Activated CD4-positive, alpha-beta T cell treated with anti-CD3 and anti-CD28 coated beads, Interleukin-2, amount 10 ng/mL, durations not matched to agents 24 days and 14 days (primary cell): ENCODE results near the gene TANGO2. TPM values are rescaled to one million over a fixed set of nuclear protein-coding genes. Genes with fewer than 3 reads are reported as not detected.
A peak's percentile ranks its signal among the peaks of the same experiment; 100 is the strongest.

ENCODE experiments used
- DNase-seq: peaks from one replicate; pipeline ENCODE4 v3.0.0; 2022
- H3K27ac Mint-ChIP-seq: one replicate; pipeline ENCODE4 v1.8.0; 2022; ENCODE audit warnings: mild to moderate bottlenecking, mixed read lengths
- H3K27me3 Mint-ChIP-seq: one replicate; pipeline ENCODE4 v1.8.0; 2022; ENCODE audit warnings: mixed read lengths
- H3K36me3 Mint-ChIP-seq: one replicate; pipeline ENCODE4 v1.8.0; 2022; ENCODE audit warnings: low read depth, mild to moderate bottlenecking, mixed read lengths
- H3K4me1 Mint-ChIP-seq: one replicate; pipeline ENCODE4 v1.8.0; 2021; ENCODE audit warnings: mixed read lengths
- H3K4me3 Mint-ChIP-seq: one replicate; pipeline ENCODE4 v1.8.0; 2022; ENCODE audit warnings: mild to moderate bottlenecking, moderate library complexity, mixed read lengths
- H3K9me3 Mint-ChIP-seq: one replicate; pipeline ENCODE4 v1.8.0; 2021; ENCODE audit warnings: mixed read lengths
- intact Hi-C: fragments of 100-400 bp; cut with micrococcal nuclease; formaldehyde crosslinking; loops from one replicate; pipeline ENCODE4 v1.15.1; 2023
- total RNA-seq: library from RNA; stranded (reverse); gene quantifications from 2 replicates; pipeline ENCODE4 v1.2.3, GENCODE V29; 2022

TANGO2 gene
- total RNA-seq, 1 donor from 2014 or later = 31.5 TPM

GRCh38 chr22:20019661-20020532 lies 1.0 kb upstream of the TANGO2 start:
- H3K4me3 Mint-ChIP-seq = peak overlapping the region; percentile 94
- no peaks in the 10 kb centered on the region for H3K9me3 Mint-ChIP-seq
- intact Hi-C loops = loop anchor here (2.0 to 5.0 kb wide), 3 partner anchors 61 to 112 kb away; partner anchors contain the start of genes DGCR8, RANBP1, TRMT2A and ZDHHC8
- H3K4me1 Mint-ChIP-seq = peaks cover 26% of the 10 kb centered on the region
- peaks cover 20% of the 10 kb centered on the region for H3K27me3 Mint-ChIP-seq
- H3K36me3 Mint-ChIP-seq = peaks cover 6% of the 10 kb centered on the region
- peak; percentile 64 for DNase-seq
- H3K27ac Mint-ChIP-seq = peak overlapping the region; percentile 88

GRCh38 chr22:20021196-20022181 lies 579 bp downstream of the TANGO2 start:
- Mint-ChIP-seq H3K4me3 (peak overlapping the region; percentile 94), H3K27me3 (peaks cover 12% of the 10 kb centered on the region), H3K36me3 (peaks cover 9% of the 10 kb centered on the region), H3K4me1 (peaks cover 31% of the 10 kb centered on the region), H3K9me3 (no peaks in the 10 kb centered on the region), H3K27ac (peak overlapping the region; percentile 85)
- intact Hi-C loops = loop anchor here (2.0 to 5.0 kb wide), 3 partner anchors 59 to 111 kb away; partner anchors contain the start of genes DGCR8, RANBP1, TRMT2A and ZDHHC8
- DNase-seq = no peak

GRCh38 chr22:20022231-20022977 lies 1.5 kb downstream of the TANGO2 start:
- Mint-ChIP-seq H3K4me3 (peak overlapping the region; percentile 94), H3K27ac (peak overlapping the region; percentile 85), H3K36me3 (peaks cover 9% of the 10 kb centered on the region), H3K27me3 (peaks cover 11% of the 10 kb centered on the region), H3K4me1 (peaks cover 28% of the 10 kb centered on the region), H3K9me3 (no peaks in the 10 kb centered on the region)
- DNase-seq = no peak
- intact Hi-C loops = loop anchor here (5.0 kb wide), 2 partner anchors 95 to 110 kb away; partner anchors contain the start of genes RANBP1, TRMT2A and ZDHHC8

GRCh38 chr22:20022978-20023613 lies 2.2 kb downstream of the TANGO2 start:
- Mint-ChIP-seq H3K4me1 (peaks cover 26% of the 10 kb centered on the region), H3K4me3 (peak overlapping the region; percentile 18), H3K27me3 (peaks cover 4% of the 10 kb centered on the region), H3K9me3 (no peaks in the 10 kb centered on the region), H3K36me3 (peaks cover 9% of the 10 kb centered on the region), H3K27ac (peak overlapping the region; percentile 7)
- intact Hi-C loops = loop anchor here (5.0 kb wide), 2 partner anchors 94 to 109 kb away; partner anchors contain the start of genes RANBP1, TRMT2A and ZDHHC8
- no peak for DNase-seq

GRCh38 chr22:20024225-20024624 lies 3.3 kb downstream of the TANGO2 start:
- peaks cover 9% of the 10 kb centered on the region for H3K36me3 Mint-ChIP-seq
- intact Hi-C loops = loop anchor here (5.0 kb wide), 2 partner anchors 93 to 108 kb away; partner anchors contain the start of genes RANBP1, TRMT2A and ZDHHC8
- H3K9me3 Mint-ChIP-seq = no peaks in the 10 kb centered on the region
- no peak for DNase-seq
- peaks cover under 1% of the 10 kb centered on the region for H3K27me3 Mint-ChIP-seq
- H3K27ac Mint-ChIP-seq = no peak overlapping the region
- peaks cover 25% of the 10 kb centered on the region for H3K4me1 Mint-ChIP-seq
- no peak overlapping the region for H3K4me3 Mint-ChIP-seq

GRCh38 chr22:20024650-20025397 lies 3.9 kb downstream of the TANGO2 start:
- peaks cover 9% of the 10 kb centered on the region for H3K36me3 Mint-ChIP-seq
- intact Hi-C loops = loop anchor here (5.0 kb wide), 2 partner anchors 92 to 107 kb away; partner anchors contain the start of genes RANBP1, TRMT2A and ZDHHC8
- no peaks in the 10 kb centered on the region for H3K9me3 Mint-ChIP-seq
- peaks cover 25% of the 10 kb centered on the region for H3K4me1 Mint-ChIP-seq
- H3K27ac Mint-ChIP-seq = no peak overlapping the region
- no peaks in the 10 kb centered on the region for H3K27me3 Mint-ChIP-seq
- H3K4me3 Mint-ChIP-seq = no peak overlapping the region
- DNase-seq = no peak

- Mint-ChIP-seq H3K4me3 (no peak overlapping the region), H3K27me3 (no peaks in the 10 kb centered on the region), H3K36me3 (peaks cover 7% of the 10 kb centered on the region), H3K9me3 (no peaks in the 10 kb centered on the region), H3K27ac (no peak overlapping the region), H3K4me1 (peaks cover 19% of the 10 kb centered on the region)
- no peak for DNase-seq
- intact Hi-C loops = no loop called here
Observed at GRCh38 chr22:20025401-20026203, 4.7 kb downstream of the TANGO2 start.

- Mint-ChIP-seq H3K9me3 (no peaks in the 10 kb centered on the region), H3K4me1 (peaks cover 19% of the 10 kb centered on the region), H3K27me3 (no peaks in the 10 kb centered on the region), H3K27ac (no peak overlapping the region), H3K36me3 (peaks cover 7% of the 10 kb centered on the region), H3K4me3 (no peak overlapping the region)
- intact Hi-C loops = no loop called here
- no peak for DNase-seq
Observed at GRCh38 chr22:20026204-20026908, 5.4 kb downstream of the TANGO2 start.

- intact Hi-C loops = no loop called here
- H3K27ac Mint-ChIP-seq = no peak overlapping the region
- peaks cover 19% of the 10 kb centered on the region for H3K4me1 Mint-ChIP-seq
- H3K4me3 Mint-ChIP-seq = no peak overlapping the region
- no peaks in the 10 kb centered on the region for H3K9me3 Mint-ChIP-seq
- DNase-seq = no peak
- H3K36me3 Mint-ChIP-seq = peaks cover 7% of the 10 kb centered on the region
- H3K27me3 Mint-ChIP-seq = no peaks in the 10 kb centered on the region
Observed at GRCh38 chr22:20026996-20027601, 6.2 kb downstream of the TANGO2 start.

- Mint-ChIP-seq H3K4me1 (peaks cover 13% of the 10 kb centered on the region), H3K9me3 (no peaks in the 10 kb centered on the region), H3K27ac (no peak overlapping the region), H3K36me3 (peaks cover 6% of the 10 kb centered on the region), H3K4me3 (no peak overlapping the region), H3K27me3 (no peaks in the 10 kb centered on the region)
- DNase-seq = no peak
- intact Hi-C loops = loop anchor here (1.0 kb wide), 1 partner anchor 58 kb away; no protein-coding TSS in a partner anchor
Observed at GRCh38 chr22:20027966-20028854, 7.3 kb downstream of the TANGO2 start.
